Endothelial cell of umbilical vein (primary cell): ENCODE results near the gene TNRC6A. TPM values are rescaled to one million over a fixed set of nuclear protein-coding genes. Genes with fewer than 3 reads are reported as not detected.

ENCODE experiments used
- BruUV-seq: library from RNA; stranded (reverse); fragments of 400-500 nt; replicated peaks from 2 replicates; lab custom pipeline; 2021; lab: Mats Ljungman, UMichigan
- CTCF ChIA-PET: fragments of 300-600, 350-600 bp; sonication (Branson Sonifier 250); formaldehyde crosslinking; loops from one replicate; lab custom pipeline; 2021; ENCODE audit warnings: antibody characterized with exemption, inconsistent platforms; lab: Charles Lee
- POLR2A ChIA-PET: fragments of 300-600, 350-600 bp; sonication (Branson Sonifier 250); formaldehyde crosslinking; loops from one replicate; lab custom pipeline; 2021; ENCODE audit warnings: antibody characterized with exemption, inconsistent platforms; lab: Charles Lee
- DNase-seq: peaks from one replicate; pipeline ENCODE4 v3.0.0-alpha.2; 2011; ENCODE audit warnings: low read depth, low spot score
- FAIRE-seq: peaks from 2 replicates; lab custom pipeline; 2011; peaks lifted over from hg19 to GRCh38; lab: Jason Lieb, UNC
- H2AFZ ChIP-seq: 2 replicates; pipeline ENCODE4 v1.6.0; 2012; ENCODE audit warnings: low read depth, low read length, control low read depth, inconsistent platforms
- H3K27ac ChIP-seq: 2 replicates; pipeline ENCODE4 v1.5.1; 2011; ENCODE audit warnings: low read depth, mild to moderate bottlenecking, control low read depth, low read length, moderate library complexity; ENCODE audit not compliant: insufficient read depth
- H3K27me3 ChIP-seq, 2 experiments: 2 replicates each; pipeline versions ENCODE4 v1.6.0 to v1.6.1; 2011; ENCODE audit warnings: low read length in 2 of 2, mixed read lengths in 1 of 2; ENCODE audit not compliant: control insufficient read depth in 2 of 2, insufficient read depth in 2 of 2
- H3K36me3 ChIP-seq, 2 experiments: 2 replicates in 1 of 2; 3 replicates in 1 of 2; pipeline ENCODE4 v1.5.1; 2011; ENCODE audit warnings: low read length in 2 of 2, mild to moderate bottlenecking in 1 of 2, moderate library complexity in 1 of 2; ENCODE audit not compliant: control insufficient read depth in 2 of 2, insufficient read depth in 2 of 2; ENCODE audit errors: extremely low read depth in 1 of 2
- H3K4me1 ChIP-seq: 3 replicates; pipeline ENCODE4 v1.5.1; 2011; ENCODE audit warnings: mild to moderate bottlenecking, low read length; ENCODE audit not compliant: control insufficient read depth, insufficient read depth; ENCODE audit errors: extremely low read depth
- H3K4me2 ChIP-seq: 2 replicates; pipeline ENCODE4 v1.6.1; 2011; ENCODE audit warnings: low read length, control low read depth, mixed read lengths; ENCODE audit not compliant: insufficient read depth
- H3K4me3 ChIP-seq, 3 experiments: fragments of 200-600 bp in 1 of 3; sonication (generic), shearing (Covaris generic) in 1 of 3; replicated peaks in 1 of 3; 2 replicates each; pipeline ENCODE4 v1.5.1; 2011 to 2016; ENCODE audit warnings: control low read depth in 3 of 3, low read length in 3 of 3, mild to moderate bottlenecking in 2 of 3, inconsistent platforms in 1 of 3, low read depth in 1 of 3, moderate library complexity in 1 of 3; ENCODE audit not compliant: insufficient read depth in 1 of 3
- H3K79me2 ChIP-seq: 2 replicates; pipeline ENCODE4 v1.6.0; 2012; ENCODE audit warnings: low read length, inconsistent platforms; ENCODE audit not compliant: control insufficient read depth, insufficient read depth
- H3K9ac ChIP-seq: replicated peaks from 2 replicates; pipeline ENCODE3; 2011; ENCODE audit warnings: low read length, control low read depth; ENCODE audit not compliant: insufficient read depth; ENCODE audit errors: extremely low read depth
- H3K9me1 ChIP-seq: replicated peaks from 3 replicates; pipeline ENCODE4 v1.6.0; 2011; ENCODE audit warnings: mild to moderate bottlenecking, low read length; ENCODE audit not compliant: control insufficient read depth, insufficient read depth; ENCODE audit errors: extremely low read depth
- H3K9me3 ChIP-seq: replicated peaks from 2 replicates; pipeline ENCODE4 v1.5.1; 2012; ENCODE audit warnings: low read length, inconsistent platforms; ENCODE audit not compliant: control insufficient read depth, insufficient read depth
- H4K20me1 ChIP-seq: replicated peaks from 2 replicates; pipeline ENCODE3; 2011; ENCODE audit warnings: mild to moderate bottlenecking, low read length; ENCODE audit not compliant: control insufficient read depth, insufficient read depth; ENCODE audit errors: extremely low read depth
- EZH2 ChIP-seq: IDR thresholded peaks from 2 replicates; pipeline ENCODE4 v1.6.1; 2012; ENCODE audit warnings: borderline replicate concordance, low read depth, mild to moderate bottlenecking, moderate library complexity, low read length, inconsistent platforms; ENCODE audit not compliant: severe bottlenecking
- FOS ChIP-seq: IDR thresholded peaks from 2 replicates; pipeline ENCODE4 v1.6.1; 2011; ENCODE audit warnings: mild to moderate bottlenecking, low read length, moderate library complexity, borderline replicate concordance; ENCODE audit not compliant: insufficient read depth
- GATA2 ChIP-seq: IDR thresholded peaks from 2 replicates; pipeline ENCODE4 v1.7.0; 2011; ENCODE audit warnings: low read depth, mild to moderate bottlenecking, moderate library complexity, mixed read lengths, low read length; ENCODE audit not compliant: insufficient read length, insufficient read depth
- JUN ChIP-seq: IDR thresholded peaks from 2 replicates; pipeline ENCODE4 v1.6.1; 2011; ENCODE audit warnings: borderline replicate concordance, low read depth; ENCODE audit not compliant: insufficient read length, insufficient read depth
- MYC ChIP-seq: IDR thresholded peaks from one replicate; pipeline ENCODE4 v1.6.1; 2011; ENCODE audit warnings: mild to moderate bottlenecking, low read depth, low read length
- POLR2A ChIP-seq: IDR thresholded peaks from 2 replicates; pipeline ENCODE4 v1.6.1; 2012; ENCODE audit warnings: low read depth, mild to moderate bottlenecking, control low read depth, low read length
- POLR2AphosphoS5 ChIP-seq: IDR thresholded peaks from 2 replicates; pipeline ENCODE4 v1.6.1; 2012; ENCODE audit warnings: low read depth, mild to moderate bottlenecking, control low read depth, low read length, moderate library complexity; ENCODE audit not compliant: insufficient read depth
- dilution Hi-C: fragments of 300-500 bp; cut with MboI; formaldehyde crosslinking; loops from one replicate; pipeline ENCODE4 v1.15.0; 2019; ENCODE audit warnings: low sequenced_read_pairs; ENCODE audit not compliant: extremely low pct_ligation_motif_present
- intact Hi-C: fragments of 100-400 bp; cut with micrococcal nuclease; formaldehyde crosslinking; loops from one replicate; pipeline ENCODE4 v1.10.0; 2022
- polyA plus RNA-seq, 4 experiments: library from polyadenylated mRNA; depleted of rRNA in 3 of 4; stranded (reverse) in 3 of 4; unstranded in 1 of 4; fragments of >200 nt; gene quantifications; 2 replicates each; pipeline versions ENCODE4 v1.2.1 to v1.2.3, GENCODE V29; 2011 to 2012; ENCODE audit warnings: missing spikeins in 1 of 4
- total RNA-seq: library from RNA; stranded (reverse); gene quantifications from 2 replicates; pipeline ENCODE4 v1.2.3, GENCODE V29; 2021
- TF ChIP-seq, protein P1 (sequence below): IDR thresholded peaks from 2 replicates; pipeline ENCODE4 v1.6.1; 2011; ENCODE audit not compliant: insufficient read depth, insufficient read length
- TF ChIP-seq, protein P2 (sequence below), 2 donors: IDR thresholded peaks; 1 replicate in 1 of 2; 2 replicates in 1 of 2; pipeline ENCODE4 v1.5.1; 2011; ENCODE audit warnings: low read length in 2 of 2, mild to moderate bottlenecking in 2 of 2, moderate library complexity in 2 of 2, control low read depth in 1 of 2, inconsistent platforms in 1 of 2, low read depth in 1 of 2; ENCODE audit not compliant: insufficient read depth in 1 of 2; ENCODE audit errors: extremely low read depth in 1 of 2

Gene TNRC6A
- total and polyA plus RNA-seq, 2 donors (not counting 3 experiments of a cell fraction or from before 2014, with no cell fraction given) = 39.3 to 74.5 TPM

- Histone ChIP-seq H3K27me3 (no peaks in the 10 kb centered on the region), H2AFZ (no peak overlapping the region), H3K36me3 (peaks cover 0 to under 1% of the 10 kb centered on the region in 2 experiments), H3K27ac (no peak overlapping the region), H3K4me3 (no peak overlapping the region), H3K79me2 (peaks cover 92% of the 10 kb centered on the region), H3K9me3 (no peaks in the 10 kb centered on the region), H3K4me1 (peaks cover 37% of the 10 kb centered on the region), H3K9ac (no peak overlapping the region), H3K4me2 (no peak overlapping the region), H4K20me1 (peaks cover 18% of the 10 kb centered on the region), H3K9me1 (no peaks in the 10 kb centered on the region)
- no peak for DNase-seq
- POLR2A ChIA-PET = interaction anchor here (1.1 kb wide), 1 partner anchor 27 kb away, joined by 3 read pairs; no protein-coding TSS in a partner anchor
- intact Hi-C loops (no loop called here), dilution Hi-C loops (no loop called here)
- no peak for FAIRE-seq
- TF ChIP-seq FOS = no peak
- no peak for TF ChIP-seq MYC
- no peak for TF ChIP-seq POLR2A
- TF ChIP-seq, protein P1, sequence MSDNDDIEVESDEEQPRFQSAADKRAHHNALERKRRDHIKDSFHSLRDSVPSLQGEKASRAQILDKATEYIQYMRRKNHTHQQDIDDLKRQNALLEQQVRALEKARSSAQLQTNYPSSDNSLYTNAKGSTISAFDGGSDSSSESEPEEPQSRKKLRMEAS = no peak
- no peak for TF ChIP-seq EZH2
- TF ChIP-seq GATA2 = no peak
- TF ChIP-seq POLR2AphosphoS5 = no peak
- TF ChIP-seq, protein P2, sequence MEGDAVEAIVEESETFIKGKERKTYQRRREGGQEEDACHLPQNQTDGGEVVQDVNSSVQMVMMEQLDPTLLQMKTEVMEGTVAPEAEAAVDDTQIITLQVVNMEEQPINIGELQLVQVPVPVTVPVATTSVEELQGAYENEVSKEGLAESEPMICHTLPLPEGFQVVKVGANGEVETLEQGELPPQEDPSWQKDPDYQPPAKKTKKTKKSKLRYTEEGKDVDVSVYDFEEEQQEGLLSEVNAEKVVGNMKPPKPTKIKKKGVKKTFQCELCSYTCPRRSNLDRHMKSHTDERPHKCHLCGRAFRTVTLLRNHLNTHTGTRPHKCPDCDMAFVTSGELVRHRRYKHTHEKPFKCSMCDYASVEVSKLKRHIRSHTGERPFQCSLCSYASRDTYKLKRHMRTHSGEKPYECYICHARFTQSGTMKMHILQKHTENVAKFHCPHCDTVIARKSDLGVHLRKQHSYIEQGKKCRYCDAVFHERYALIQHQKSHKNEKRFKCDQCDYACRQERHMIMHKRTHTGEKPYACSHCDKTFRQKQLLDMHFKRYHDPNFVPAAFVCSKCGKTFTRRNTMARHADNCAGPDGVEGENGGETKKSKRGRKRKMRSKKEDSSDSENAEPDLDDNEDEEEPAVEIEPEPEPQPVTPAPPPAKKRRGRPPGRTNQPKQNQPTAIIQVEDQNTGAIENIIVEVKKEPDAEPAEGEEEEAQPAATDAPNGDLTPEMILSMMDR (IDR thresholded peaks at IDR 0.05; ENCODE audit: extremely low read depth in 1 of 2, insufficient read depth in 1 of 2, low read depth in 1 of 2, low read length in 2 of 2) = no peak
- TF ChIP-seq JUN = no peak
- no TSS peak for BruUV-seq
- CTCF ChIA-PET = no interaction called here
These were observed 9.4 kb downstream of the TNRC6A start for GRCh38 chr16:24738895-24739294.
